Cardiac fibroblast (primary cell): ENCODE measurements around the gene PPP1R16B.

ENCODE experiments used
- DNase-seq, 2 donors: peaks; one replicate each; pipeline versions ENCODE4 v3.0.0 to v3.0.0-alpha.2; 2010; ENCODE audit warnings: low read depth in 2 of 2
- H3K4me3 ChIP-seq, 2 donors: replicated peaks in 1 of 2; 1 replicate in 1 of 2; 2 replicates in 1 of 2; pipeline ENCODE4 v1.5.1; 2011; ENCODE audit warnings: low read depth in 2 of 2, low read length in 2 of 2, mild to moderate bottlenecking in 2 of 2, moderate library complexity in 1 of 2
- TF ChIP-seq, protein P1 (sequence below): IDR thresholded peaks from one replicate; pipeline ENCODE4 v1.5.1; 2011; ENCODE audit warnings: low read depth, mild to moderate bottlenecking, low read length, inconsistent platforms

PPP1R16B gene

DNA sequence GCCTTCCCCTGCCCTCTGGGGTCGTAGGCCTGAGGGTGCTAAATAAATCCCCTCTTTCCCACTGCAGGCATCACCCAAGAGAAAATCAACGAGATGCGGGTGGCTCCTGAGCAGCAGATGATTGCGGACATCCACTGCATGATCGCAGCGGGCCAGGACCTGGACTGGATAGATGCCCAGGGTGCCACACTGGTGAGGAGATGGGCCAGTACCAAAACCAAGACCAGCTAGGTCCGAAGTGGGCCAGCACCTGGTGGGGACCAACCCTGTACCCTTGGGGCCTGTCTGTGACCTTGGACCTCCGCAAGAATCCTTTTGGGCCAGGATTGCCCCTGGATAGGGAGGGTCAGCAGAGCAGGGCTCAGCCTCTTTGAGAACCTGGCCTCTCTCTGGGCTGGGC, 97.1 kb downstream of the PPP1R16B start:
- TF ChIP-seq, protein P1, sequence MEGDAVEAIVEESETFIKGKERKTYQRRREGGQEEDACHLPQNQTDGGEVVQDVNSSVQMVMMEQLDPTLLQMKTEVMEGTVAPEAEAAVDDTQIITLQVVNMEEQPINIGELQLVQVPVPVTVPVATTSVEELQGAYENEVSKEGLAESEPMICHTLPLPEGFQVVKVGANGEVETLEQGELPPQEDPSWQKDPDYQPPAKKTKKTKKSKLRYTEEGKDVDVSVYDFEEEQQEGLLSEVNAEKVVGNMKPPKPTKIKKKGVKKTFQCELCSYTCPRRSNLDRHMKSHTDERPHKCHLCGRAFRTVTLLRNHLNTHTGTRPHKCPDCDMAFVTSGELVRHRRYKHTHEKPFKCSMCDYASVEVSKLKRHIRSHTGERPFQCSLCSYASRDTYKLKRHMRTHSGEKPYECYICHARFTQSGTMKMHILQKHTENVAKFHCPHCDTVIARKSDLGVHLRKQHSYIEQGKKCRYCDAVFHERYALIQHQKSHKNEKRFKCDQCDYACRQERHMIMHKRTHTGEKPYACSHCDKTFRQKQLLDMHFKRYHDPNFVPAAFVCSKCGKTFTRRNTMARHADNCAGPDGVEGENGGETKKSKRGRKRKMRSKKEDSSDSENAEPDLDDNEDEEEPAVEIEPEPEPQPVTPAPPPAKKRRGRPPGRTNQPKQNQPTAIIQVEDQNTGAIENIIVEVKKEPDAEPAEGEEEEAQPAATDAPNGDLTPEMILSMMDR, result no peak
- H3K4me3 ChIP-seq, result no peak overlapping the region
- no peak for DNase-seq

DNA sequence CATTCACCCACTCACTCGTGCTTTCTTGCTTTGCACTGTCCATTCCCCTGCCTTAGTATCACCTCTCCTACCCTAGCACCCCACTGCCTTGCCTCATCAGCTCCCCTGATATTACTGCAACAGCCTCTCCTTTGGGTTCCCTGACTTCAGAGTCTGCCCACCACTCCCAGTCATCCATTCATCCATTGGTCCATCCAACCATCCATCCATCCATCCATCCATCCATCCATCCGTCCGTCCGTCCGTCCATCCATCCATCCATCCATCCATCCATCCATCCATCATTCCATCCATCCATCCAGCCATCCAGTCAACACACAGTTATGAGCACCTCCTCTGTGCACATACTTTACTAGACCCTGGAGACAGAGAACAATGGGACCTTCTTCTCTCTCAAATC, 97.8 kb downstream of the PPP1R16B start:
- TF ChIP-seq, protein P1, result no peak
- no peak overlapping the region for H3K4me3 ChIP-seq
- DNase-seq, result no peak

DNA sequence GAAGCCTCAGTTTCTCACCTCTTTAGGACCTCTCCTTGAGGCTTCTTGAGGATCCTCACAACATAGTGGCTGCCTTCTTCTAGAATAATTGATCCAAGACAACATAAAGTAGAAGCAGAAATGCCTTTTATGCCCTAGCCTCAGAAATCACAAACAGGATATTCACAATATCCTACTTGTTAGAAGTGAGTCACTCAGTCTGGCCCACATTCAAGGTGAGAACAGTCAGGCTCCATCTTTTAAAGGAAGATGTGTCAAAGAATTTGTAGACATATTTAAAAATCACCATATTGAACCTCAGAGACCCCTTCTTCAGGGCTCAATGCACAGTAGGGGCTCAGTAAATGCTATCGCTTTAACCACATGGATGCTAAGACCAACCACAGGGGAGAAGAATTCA, 99.9 kb downstream of the PPP1R16B start:
- peak in 1 of 2 donors; percentile 26 for DNase-seq
- no peak overlapping the region for H3K4me3 ChIP-seq
- TF ChIP-seq, protein P1, result no peak

DNA sequence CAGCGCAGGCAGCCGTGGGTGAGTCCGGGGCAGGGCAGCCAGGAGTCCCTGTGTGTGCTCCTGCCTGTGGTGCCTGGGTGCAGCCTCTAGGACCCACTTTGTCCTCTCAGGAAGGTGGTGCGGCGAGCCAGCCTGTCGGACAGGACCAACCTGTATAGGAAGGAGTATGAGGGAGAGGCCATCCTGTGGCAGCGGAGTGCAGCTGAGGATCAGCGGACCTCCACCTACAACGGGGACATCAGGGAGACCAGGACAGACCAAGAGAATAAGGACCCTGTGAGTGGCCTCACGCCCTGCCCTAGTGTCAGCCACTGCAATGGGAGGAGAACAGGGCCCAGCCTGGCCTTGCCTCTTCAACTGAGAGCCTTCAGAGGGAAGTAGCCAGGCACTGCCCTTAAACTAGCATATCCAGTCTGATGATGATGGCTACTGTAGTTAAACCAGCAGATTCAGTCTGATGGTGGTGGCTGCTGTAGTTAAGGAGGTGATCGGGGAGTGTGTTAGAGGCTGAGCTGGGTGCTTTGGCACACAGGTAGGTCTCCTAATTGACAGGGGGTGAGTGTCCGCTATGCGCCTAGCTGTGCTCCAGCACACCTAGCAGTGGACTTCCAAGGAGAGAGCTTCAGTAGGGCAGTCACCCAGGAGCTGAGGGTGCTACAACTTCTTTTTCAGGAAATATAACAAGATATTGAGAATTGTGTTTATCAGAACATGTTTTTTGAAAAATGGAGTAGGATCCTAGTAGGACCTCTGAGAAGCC, 102.6 kb downstream of the PPP1R16B start:
- H3K4me3 ChIP-seq, result no peak overlapping the region
- TF ChIP-seq, protein P1, result no peak
- no peak for DNase-seq

DNA sequence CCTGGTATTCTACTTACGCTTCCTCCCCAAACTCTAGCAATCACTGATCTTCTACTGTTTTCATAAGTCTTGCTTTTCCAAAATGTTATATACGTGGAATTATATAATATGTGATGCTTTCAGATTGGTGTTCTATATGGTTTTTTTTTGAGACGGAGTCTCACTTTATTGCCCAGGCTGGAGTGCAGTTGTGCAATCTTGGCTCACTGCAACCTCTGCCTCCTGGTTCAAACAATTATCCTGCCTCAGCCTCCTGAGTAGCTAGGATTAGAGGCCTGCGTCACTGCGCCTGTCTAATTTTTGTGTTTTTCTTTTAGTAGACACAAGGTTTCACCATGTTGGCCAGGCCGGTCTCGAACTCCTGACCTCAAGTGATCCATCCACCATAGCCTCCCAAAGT, 109.9 kb downstream of the PPP1R16B start:
- DNase-seq, result no peak
- TF ChIP-seq, protein P1, result no peak
- no peak overlapping the region for H3K4me3 ChIP-seq

DNA sequence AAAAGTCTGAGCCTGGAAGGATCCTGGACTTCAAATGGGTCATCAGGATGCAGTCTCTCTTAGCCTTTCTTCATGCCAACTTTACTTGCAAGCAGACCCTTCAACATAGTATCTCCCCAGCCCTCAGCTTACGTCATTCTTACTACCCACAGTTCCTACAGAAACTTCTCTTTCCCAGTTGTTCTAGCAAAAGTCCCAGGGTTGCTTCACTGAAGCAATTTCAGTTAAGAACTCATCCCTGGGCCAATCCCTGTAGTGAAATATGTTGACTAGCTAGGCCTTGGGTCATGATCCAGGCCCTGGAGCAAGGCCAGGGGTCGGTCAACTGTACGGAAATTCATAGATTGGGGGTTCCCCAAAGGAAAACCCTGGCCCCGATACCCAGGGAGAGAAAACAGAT, 112.2 kb downstream of the PPP1R16B start:
- DNase-seq, result no peak
- TF ChIP-seq, protein P1, result no peak
- H3K4me3 ChIP-seq, result no peak overlapping the region

DNA sequence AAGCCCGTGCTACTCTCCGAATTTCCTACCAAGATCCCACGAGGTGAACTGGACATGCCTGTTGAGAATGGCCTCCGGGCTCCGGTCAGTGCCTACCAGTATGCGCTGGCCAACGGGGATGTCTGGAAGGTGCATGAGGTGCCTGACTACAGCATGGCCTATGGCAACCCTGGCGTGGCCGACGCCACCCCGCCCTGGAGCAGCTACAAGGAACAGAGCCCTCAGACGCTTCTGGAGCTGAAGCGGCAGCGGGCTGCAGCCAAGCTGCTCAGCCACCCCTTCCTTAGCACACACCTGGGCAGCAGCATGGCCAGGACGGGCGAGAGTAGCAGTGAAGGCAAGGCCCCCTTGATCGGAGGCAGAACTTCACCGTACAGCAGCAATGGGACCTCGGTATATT, 112.7 kb downstream of the PPP1R16B start:
- TF ChIP-seq, protein P1, result no peak
- no peak overlapping the region for H3K4me3 ChIP-seq
- DNase-seq, result no peak
